Measurements from ENCODE around the gene TRPM1.

Gene TRPM1

DNA sequence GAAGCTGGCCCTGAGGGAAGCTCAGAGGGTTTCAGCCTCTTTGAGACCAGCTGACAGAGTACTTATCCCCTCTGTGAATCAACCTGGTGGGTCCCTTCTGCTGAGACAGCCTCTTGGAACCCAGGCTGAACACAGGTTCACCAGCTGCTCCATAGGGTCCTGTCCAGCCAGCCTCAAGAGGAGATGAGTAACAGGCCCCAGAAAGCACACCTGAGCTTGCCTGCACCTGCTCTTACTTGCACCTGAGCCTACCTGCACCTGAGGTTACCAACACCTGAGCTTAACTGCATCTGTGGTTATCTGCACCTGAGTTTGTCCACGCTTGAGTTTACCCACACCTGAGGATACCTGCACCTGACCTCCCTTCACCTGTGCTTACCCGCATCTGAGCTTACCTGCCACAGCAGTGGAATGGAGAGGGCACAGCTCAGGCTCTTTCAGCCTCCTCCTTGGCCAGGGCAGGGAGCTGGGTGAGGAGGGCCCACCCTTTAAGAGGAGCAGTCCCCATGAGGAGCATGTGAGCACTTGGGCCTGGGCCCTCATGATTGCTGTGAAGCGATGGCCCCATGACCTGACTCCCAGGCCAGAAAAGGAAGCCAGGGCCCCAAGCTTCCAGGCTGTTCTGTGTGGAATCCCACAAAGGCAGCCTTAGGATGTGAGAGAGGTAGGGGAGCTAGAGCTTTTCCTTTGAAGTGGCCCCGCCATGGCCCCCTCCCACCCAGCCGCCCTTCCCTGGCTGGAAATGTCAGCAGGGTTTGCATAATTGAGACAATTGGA is at the start of gene TRPM1:
TSS of gene TRPM1 (minus strand) at position 464 of the 777 bp plus-strand sequence. CDS start 20,370 bp downstream, outside the sequence.
- no peak for DNase-seq

DNA sequence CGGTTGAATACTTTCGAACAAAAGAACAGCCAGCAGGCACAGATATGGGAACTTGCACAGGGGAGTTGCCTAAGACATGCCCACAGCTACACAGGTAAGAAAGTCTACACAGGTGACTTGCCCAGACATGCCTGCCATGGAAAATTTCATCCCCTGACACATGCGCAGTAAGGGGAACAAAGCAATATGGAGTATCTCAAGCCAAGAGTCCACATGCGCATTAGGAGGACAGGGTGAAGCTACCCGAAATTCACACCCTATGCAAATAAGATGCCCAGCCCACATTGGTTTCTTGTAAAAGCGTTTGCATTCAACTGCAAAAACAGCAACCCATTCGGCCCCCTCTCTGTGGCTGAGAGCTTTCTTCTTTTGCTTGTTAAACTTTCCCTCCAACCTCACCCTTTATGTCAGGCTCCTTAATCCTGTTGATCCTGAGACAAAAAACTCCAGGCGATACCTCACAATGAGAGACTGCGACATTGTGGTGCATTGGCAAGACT is 49.3 kb upstream of the TRPM1 start:
- DNase-seq = no peak

DNA sequence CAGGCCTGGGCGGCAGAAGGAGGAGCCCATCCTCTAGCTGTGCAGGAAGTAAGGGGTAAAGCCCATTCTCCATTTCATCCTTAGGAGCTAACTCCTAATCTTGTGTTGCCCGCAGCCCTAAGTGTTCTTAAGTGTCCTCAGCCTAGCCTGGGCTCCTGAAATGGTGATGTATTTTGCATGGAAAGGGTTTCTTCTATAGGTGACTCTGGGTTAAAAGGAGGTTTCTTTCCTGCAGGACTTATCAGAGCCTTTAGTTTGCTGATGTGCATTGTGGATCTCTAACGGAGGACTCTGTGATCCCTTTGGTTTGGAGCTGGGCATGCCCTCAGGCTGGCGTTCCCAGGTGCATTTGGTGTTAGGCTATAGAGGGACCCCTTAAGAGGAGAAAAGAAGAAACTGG is 48.5 kb upstream of the TRPM1 start:
- DNase-seq = no peak

DNA sequence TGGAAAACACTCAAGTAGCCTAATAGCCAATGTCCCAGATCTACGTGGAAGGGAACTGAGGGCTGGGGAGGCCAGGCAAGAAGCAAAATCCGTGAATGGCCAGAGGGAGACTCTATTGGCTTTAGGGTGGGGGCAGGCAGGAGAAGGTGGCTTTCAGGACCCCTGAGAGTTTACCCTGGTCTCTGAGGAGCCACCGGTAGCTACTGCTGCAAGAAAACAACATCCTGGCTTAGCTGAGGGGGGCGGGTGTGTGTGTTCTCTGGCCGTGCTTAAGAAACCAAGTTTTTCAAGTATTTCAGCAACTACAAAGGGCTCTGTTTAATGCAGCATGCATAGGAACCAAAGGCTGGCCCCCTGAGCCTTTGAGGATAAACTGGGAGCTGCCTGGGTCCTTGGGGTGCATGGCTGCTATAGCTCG is 47.6 kb upstream of the TRPM1 start:
- no peak for DNase-seq

- DNase-seq = no peak
Measured at GRCh38 chr15:31148297-31149087, 47.0 kb upstream of the TRPM1 start.

DNA sequence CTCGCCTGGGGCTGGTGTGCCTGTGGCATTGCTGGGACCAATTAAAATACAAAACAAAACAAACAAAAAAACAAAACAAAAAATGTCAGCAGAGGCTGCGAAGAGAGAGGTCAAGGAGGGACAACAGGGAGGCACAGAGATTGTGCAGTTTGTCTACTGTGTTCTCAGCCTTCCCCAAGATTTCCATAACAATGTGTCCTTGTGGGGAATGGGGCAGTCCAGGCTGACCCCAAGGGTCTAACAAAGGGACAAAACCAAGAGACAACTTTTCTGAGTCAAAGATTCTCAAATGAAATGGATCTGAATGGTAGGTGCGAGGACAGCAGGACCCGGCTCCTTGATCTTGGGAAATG is 46.4 kb upstream of the TRPM1 start:
- DNase-seq = no peak

DNA sequence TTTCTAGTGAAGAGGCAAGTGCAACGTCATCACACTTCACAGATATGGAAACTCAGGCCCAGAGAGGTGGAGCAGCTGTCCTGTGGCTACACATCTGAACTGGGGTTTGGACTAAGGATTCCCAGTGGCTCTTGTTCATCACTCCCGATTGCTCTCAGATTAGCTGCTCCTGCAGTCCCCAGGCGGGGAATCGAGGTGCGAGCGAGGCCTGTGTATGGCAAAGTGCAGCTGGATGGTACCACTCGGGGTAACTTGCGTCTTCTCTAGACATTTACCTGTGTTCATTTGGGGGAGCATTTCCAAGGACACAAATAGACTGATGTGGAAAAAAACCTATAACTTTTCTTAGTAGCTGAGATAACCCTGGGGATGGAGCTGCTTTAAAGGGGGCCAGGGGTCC is 45.9 kb upstream of the TRPM1 start:
- no peak for DNase-seq

DNA sequence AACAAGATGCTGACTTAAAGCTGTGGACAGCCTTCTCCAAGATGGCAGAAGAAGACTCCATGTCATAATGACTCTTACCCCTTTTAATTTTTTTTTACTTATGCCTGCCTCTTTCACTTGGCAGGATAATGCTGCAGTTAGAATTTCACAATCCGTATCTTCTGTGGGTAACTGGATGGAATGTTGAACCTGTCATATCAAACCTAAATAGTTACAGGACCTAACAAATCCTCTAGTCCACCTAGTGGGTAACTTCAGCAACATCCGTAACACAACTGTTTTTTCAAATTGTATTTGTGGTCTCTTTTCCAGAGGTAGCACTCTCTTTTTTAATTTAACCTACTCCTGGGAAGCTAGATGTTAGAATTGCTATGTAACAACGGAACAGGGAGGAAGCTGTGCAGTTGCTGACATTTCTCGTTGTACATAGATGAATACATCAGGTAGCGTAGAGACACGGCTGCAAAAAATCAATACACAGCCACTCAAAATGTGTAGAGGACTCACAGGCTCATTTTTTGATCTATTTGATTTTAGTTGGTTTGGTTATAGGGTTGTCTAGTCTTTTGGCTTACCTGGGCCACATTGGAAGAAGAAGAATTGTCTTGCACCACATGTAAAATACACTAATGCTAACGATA is 43.9 kb upstream of the TRPM1 start:
- no peak for DNase-seq

GRCh38 chr15:31141792-31142191 is 40.3 kb upstream of the TRPM1 start:
- no peak for DNase-seq

DNA sequence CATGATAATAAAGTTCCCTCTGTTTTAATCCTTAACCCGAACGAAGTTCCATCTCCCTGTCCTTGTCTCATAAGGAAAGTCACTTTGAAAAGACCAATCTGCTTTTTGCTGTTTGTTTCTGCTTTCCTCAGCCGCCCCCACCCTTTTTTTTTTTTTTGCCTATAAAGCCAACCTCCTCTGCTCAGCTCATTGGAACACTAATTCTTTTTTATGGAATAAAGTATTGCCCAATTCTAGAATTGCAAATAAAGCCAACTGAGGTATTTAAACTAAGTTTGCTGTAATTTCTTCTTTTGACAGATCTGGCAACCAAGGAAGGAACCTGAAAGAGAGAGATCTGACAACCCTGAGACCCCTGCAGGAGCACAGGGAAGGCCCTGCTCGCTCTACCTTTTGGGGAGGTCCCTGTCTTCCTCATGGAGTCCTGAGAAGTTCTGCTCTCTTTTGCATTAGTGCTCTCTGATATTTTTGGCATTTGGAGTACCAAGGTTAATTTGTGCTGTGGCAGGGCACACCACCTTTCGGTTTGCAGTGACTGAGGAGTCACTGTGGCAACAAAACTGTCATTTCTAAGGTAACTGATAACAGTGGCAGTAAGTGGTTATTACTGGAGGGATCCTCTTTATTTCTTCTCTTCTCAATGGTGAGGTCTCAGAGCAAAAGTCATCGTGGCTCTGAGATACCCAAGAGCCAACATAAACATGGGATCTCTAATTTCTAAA is 35.2 kb upstream of the TRPM1 start:
- DNase-seq = no peak

GRCh38 chr15:31136016-31136415 is 34.5 kb upstream of the TRPM1 start:
- no peak for DNase-seq

DNA sequence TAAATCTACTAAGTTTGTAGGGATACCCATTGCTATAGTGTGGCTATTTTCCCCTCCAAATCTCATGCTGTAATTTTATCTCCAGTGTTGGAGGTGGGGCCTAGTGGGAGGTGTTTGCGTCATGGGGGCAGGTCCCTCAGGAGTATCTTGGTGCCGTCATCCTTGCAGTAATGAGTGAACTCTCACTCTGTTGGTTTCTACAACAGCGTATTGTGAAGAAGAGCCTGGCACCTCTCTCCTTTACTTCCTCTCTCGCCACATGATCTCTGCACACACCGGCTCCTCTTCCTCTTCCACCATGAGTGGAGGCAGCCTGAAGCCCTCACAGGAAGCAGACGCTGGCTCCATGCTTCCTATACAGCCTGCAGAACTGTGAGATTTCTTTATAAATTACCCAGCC is 34.0 kb upstream of the TRPM1 start:
- no peak for DNase-seq

- no peak for DNase-seq
Measured at GRCh38 chr15:31133890-31134289, 32.4 kb upstream of the TRPM1 start.

DNA sequence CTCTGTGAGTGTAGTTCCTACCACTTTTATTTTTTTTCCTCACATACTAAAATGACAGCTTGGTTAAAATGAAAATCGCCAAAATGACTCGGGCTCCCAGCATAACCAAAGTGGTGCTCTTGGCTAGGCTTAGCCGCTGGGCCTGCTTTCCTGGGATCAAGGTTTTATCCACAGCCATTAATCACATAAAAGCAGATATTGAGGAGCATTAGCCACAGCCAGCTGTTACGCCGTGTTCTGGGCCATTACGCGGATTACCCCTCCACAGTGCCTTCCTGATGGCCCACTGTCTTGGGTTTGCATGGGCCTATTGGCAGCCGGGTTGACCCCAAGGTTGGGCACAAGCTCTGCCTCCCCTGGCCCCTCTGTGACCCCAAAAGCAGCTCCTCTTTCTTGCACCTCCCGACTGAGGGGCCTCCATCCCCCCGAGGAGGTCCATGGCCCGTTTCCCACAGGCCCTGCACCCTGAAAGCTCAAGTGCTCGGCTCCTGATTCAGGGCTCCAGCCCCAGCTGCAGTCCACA is 30.4 kb upstream of the TRPM1 start:
- no peak for DNase-seq

DNA sequence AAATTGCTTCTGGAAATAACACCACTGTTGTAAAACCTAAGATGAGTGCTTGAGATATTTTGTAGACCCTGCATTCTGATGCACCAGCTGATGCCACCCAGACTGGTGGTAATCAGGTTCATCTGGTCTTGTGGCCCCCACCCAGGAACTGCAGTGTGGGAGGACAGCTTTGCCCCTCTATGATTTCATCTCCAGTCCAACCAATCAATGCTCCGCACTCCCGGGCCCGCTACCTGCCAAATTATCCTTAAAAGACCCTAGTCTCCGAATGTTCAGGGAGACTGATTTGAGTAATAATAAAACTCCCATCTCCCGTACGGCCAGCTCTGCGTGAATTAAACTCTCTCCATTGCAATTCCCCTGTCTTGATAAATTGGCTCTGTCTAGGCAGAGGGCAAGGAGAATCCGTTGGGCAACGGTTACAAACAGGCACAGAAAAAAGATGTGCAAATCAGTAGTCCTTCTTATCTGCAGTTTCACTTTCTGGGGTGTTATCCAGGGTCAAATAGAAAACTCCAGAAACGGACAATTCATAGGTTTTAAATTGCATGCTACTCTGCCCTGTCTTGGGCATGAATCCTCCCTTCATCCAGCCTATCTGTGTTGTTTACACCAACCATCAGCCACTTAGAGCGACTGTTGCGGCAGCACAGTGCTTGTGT is 29.2 kb upstream of the TRPM1 start:
- no peak for DNase-seq

DNA sequence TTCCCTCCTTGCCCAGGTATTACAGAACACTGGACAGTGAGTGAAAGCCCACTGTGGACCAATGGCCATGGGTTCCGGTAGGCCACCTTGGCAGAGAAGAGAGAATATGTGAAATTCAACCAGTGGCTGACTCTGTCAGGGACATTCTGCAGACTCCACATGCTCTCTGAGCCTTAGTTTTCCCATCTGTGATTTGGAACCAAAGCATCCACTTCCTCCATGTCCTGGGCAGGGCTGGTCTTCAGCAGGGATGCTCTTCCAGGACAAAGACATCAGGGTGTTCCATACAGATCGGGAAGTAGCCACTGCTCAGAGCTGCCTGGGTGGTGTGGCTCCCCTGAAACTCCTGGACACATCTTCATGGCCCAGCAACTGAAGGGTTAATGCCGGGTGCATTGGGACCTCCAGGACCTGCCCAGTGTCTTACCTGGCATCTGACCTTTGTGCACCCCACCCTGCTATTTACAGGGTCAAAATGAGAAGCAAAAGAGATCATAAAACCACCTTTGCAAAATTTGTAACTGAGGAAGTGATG is 28.3 kb upstream of the TRPM1 start:
- no peak for DNase-seq

GRCh38 chr15:31128919-31129768 is 27.6 kb upstream of the TRPM1 start:
- peak; percentile 49 for DNase-seq

- no peak for DNase-seq
Measured at GRCh38 chr15:31128477-31128876, 27.0 kb upstream of the TRPM1 start.

GRCh38 chr15:31127596-31128261 is 26.2 kb upstream of the TRPM1 start:
- no peak for DNase-seq

DNA sequence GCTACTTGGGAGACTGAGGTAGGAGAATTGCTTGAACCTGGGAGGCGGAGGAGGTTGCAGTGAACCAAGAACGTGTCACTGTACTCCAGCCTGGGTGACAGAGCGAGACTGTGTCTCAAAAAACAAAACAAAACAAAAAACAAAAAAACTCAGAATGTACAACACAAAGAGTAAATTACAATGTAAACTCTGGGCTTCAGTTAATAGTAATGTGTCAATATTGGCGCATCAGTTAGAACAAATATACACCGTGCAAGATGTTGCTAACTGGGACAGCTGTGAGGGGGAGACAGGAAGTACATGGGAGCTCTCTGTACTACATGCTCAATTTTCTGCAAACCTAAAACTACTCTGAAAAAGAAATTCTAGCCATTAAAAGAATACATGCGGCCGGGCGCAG is 23.5 kb upstream of the TRPM1 start:
- no peak for DNase-seq

Data from activated effector memory CD4-positive, alpha-beta T cell treated with Interleukin-2 at 50 U/mL for 16 hours (primary cell).